Cerebellar nuclear complex (tissue), 1 donor: Measurements from ENCODE around the gene ZBTB7B.

ENCODE experiments used
- DNase-seq, 2 experiments: peaks; one replicate each; lab custom pipeline; 2025; lab: John Stamatoyannopoulos, UW

The ZBTB7B gene

GRCh38 chr1:155017041-155017945, 14.7 kb downstream of the ZBTB7B start:
- DNase-seq = peak in 1 of 2 experiments; percentile 41

- no peak for DNase-seq
These were observed 15.3 kb downstream of the ZBTB7B start for GRCh38 chr1:155017946-155018316.

- no peak for DNase-seq
These were observed 16.2 kb downstream of the ZBTB7B start for GRCh38 chr1:155018617-155019348.

- DNase-seq = no peak
These were observed 17.0 kb downstream of the ZBTB7B start for GRCh38 chr1:155019377-155020245.

GRCh38 chr1:155022136-155022926, 19.7 kb downstream of the ZBTB7B start:
- DNase-seq = no peak

- DNase-seq = no peak
These were observed 20.3 kb downstream of the ZBTB7B start for GRCh38 chr1:155022927-155023236.

- no peak for DNase-seq
These were observed 21.0 kb downstream of the ZBTB7B start for GRCh38 chr1:155023627-155024026.

GRCh38 chr1:155024315-155024714, 21.7 kb downstream of the ZBTB7B start:
- DNase-seq = no peak

GRCh38 chr1:155026154-155026553, 23.6 kb downstream of the ZBTB7B start:
- DNase-seq = no peak

GRCh38 chr1:155026588-155026987, 24.0 kb downstream of the ZBTB7B start:
- no peak for DNase-seq

- no peak for DNase-seq
These were observed 27.1 kb downstream of the ZBTB7B start for GRCh38 chr1:155029513-155030242.

- DNase-seq = no peak
These were observed 27.7 kb downstream of the ZBTB7B start for GRCh38 chr1:155030243-155030795.

- DNase-seq = no peak
These were observed 28.3 kb downstream of the ZBTB7B start for GRCh38 chr1:155030899-155031298.

- DNase-seq = no peak
These were observed 30.3 kb downstream of the ZBTB7B start for GRCh38 chr1:155032886-155033285.

GRCh38 chr1:155033524-155033923, 30.9 kb downstream of the ZBTB7B start, which contains the start of the genes DCST1 and DCST2:
Gene DCST1, plus strand, starts transcription at chr1:155033824. Its CDS starts 213 bp downstream, at chr1:155034037.
Gene DCST2, minus strand, starts transcription at chr1:155033781. Its CDS starts 80 bp downstream, at chr1:155033701.
- DNase-seq = no peak

- no peak for DNase-seq
These were observed 32.0 kb downstream of the ZBTB7B start for GRCh38 chr1:155034318-155035208.

GRCh38 chr1:155035936-155036335, 33.3 kb downstream of the ZBTB7B start:
- no peak for DNase-seq

GRCh38 chr1:155037043-155037442, 34.4 kb downstream of the ZBTB7B start:
- no peak for DNase-seq

GRCh38 chr1:155037851-155038441, 35.3 kb downstream of the ZBTB7B start:
- DNase-seq = no peak
